Measurements from ENCODE around the gene NGEF.
"Not testable (repeated sequence)": the region's sequence is repeated elsewhere in the genome, so short reads cannot be mapped to it uniquely, and the experiment has no call there.

Gene NGEF

DNA sequence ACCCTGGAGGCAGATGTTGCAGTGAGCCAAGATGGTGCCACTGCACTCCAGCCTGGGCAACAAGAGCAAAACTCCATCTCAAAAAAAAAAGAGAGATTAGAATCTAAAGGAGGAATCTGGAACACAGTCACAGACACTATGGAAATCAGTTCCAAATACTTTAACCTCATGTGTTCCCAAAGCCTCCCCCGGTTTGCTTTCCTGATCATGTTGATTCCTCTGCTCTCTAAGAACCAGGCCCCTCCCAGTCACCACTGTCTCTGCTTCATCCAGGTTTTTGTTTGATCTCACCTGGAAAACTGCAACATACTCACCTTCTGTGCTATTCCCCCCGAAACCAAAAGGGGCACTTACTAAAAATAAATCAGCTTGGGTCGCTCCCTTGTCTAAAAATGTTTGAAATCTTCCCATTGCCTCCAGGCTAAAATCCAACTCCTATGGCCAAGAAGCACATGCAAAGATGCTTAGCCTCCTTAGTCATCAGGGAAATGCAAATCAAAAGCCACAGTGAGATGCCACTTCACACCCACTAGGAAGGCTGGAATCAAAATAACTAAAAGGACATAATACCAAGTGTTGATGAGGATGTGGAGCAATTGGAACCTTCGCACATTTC lies 13.2 kb upstream of the NGEF start:
- no peak for TF ChIP-seq JUND (IDR thresholded peaks at IDR 0.05; ENCODE audit: low read depth)
- no peak for DNase-seq (ENCODE audit: low read depth in 1 of 2, low spot score in 1 of 2)
- in situ Hi-C loops (cut with HindIII; ENCODE audit: low pct_unique_long_range_greater_than_20kb, low sequenced_read_pairs): no loop called here

DNA sequence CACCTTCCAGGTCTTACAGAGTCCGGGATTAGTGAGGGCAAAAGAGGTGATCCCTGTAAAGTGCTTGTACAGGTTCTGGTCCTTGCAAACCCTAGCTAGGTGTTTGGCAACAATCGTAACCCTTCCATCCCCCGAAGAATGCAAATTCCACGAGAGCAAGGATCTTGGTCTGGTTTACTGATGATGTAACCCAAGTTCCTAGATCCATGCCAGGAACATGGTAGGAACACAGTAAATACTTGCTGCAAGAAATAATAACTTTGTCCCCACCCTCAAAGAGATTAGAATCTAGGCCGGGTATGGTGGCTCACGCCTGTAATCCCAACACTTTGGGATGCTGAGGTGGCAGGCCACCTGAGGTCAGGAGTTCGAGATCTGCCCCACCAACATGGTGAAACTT lies 12.7 kb upstream of the NGEF start:
- in situ Hi-C loops (cut with HindIII; ENCODE audit: low pct_unique_long_range_greater_than_20kb, low sequenced_read_pairs): no loop called here
- no peak for DNase-seq (ENCODE audit: low read depth in 1 of 2, low spot score in 1 of 2)
- no peak for TF ChIP-seq JUND (IDR thresholded peaks at IDR 0.05; ENCODE audit: low read depth)

DNA sequence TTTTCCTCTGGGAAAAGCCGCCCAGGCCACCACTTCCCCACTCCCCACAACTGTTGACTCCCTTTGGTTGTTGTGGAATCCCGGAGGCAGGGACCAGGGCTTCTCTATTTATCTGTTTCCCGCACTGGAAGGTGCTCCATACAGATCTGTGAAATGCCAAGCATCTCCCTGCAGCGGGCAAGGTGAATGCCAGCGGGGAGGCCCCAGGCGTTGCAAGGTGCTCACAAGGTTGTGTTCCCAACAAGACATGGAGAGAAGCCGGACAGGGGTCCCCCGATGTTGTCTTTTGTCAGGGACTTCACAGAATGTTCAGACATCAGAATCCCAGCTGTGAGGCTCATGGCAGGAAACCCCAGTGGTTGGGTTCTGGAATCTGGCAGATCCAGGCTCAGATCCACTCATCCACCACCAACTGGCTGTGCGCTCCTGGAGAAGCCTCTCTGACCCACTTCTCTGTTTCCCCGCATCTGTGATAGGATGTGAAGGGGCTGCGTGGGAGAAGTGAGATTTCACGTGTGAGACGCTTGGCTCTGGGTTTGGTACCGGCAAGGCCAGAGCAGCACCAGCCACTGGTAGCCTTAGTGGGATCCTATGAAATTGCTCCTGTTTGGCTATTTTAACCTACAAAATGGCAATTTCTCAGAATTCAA lies 10.8 kb upstream of the NGEF start:
- in situ Hi-C loops (cut with HindIII; ENCODE audit: low pct_unique_long_range_greater_than_20kb, low sequenced_read_pairs): no loop called here
- DNase-seq (ENCODE audit: low read depth in 1 of 2, low spot score in 1 of 2): no peak
- no peak for TF ChIP-seq JUND (IDR thresholded peaks at IDR 0.05; ENCODE audit: low read depth)

DNA sequence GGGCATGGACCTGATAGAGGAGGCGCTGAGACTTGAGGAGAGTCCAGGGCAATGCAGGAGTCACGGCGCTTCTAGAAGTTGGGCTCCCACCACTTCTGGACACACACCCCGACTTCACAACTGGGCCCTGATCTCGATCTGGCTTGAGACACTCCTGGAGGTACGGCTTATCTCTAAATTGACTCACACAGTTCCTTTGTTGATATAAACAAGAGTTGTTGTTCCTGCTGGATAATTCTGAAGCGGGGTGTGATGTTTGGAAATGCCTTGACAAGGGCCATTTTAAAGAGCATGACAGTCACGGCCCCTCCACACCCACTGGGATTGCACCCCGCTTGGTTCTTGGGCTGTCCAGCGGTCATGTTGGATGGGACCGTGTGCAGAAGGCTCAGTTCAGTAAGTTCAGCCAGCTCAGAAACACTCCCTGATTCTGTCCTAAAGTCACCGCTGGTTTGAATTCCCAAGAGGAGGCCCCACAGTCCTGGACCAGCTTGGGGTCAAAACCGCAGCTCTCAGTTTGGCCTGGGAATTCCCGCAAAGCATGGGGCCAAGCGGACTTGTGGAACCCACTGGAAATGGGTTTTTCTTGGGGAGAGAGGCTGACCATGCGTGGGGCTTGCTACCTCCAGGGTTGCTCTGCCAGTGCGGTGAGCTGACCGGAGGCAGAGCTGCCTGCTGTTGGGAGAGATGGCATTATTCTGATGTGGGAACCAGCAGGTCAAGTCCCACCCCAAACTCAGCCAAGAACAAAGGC lies 10.1 kb upstream of the NGEF start:
- TF ChIP-seq JUND (IDR thresholded peaks at IDR 0.05; ENCODE audit: low read depth): no peak
- in situ Hi-C loops (cut with HindIII; ENCODE audit: low pct_unique_long_range_greater_than_20kb, low sequenced_read_pairs): no loop called here
- no peak for DNase-seq (ENCODE audit: low read depth in 1 of 2, low spot score in 1 of 2)

DNA sequence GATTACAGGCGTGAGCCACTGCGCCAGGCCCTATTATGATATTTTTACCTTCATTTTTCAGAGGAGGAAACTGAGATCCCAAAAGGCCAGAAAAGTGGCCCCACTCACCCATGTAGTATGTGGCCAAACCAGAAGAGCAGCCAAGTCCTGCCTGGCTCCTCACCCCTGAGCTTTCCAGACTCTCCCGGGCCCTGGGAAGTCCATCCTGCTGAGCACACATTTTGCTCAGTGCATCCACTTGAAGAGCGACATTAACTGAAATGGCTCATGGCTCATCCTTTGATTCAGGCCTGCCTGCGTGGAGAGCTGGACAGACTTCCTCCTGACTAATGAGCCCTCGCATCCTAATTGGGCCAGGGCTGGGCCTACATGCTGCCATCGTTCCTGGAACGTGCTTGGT lies 9.5 kb upstream of the NGEF start:
- in situ Hi-C loops (cut with HindIII; ENCODE audit: low pct_unique_long_range_greater_than_20kb, low sequenced_read_pairs): no loop called here
- peak in 1 of 2 experiments; percentile 30 for DNase-seq (ENCODE audit: low read depth in 1 of 2, low spot score in 1 of 2)
- TF ChIP-seq JUND (IDR thresholded peaks at IDR 0.05; ENCODE audit: low read depth): no peak

- no peak for DNase-seq (ENCODE audit: low read depth in 1 of 2, low spot score in 1 of 2)
- in situ Hi-C loops (cut with HindIII; ENCODE audit: low pct_unique_long_range_greater_than_20kb, low sequenced_read_pairs): no loop called here
- TF ChIP-seq JUND (IDR thresholded peaks at IDR 0.05; ENCODE audit: low read depth): no peak
These were observed 8.7 kb upstream of the NGEF start for GRCh38 chr2:233021771-233022170.

GRCh38 chr2:233020454-233020853 lies 7.4 kb upstream of the NGEF start:
- no peak for TF ChIP-seq JUND (IDR thresholded peaks at IDR 0.05; ENCODE audit: low read depth)
- DNase-seq (ENCODE audit: low read depth in 1 of 2, low spot score in 1 of 2): no peak
- in situ Hi-C loops (cut with HindIII; ENCODE audit: low pct_unique_long_range_greater_than_20kb, low sequenced_read_pairs): no loop called here

DNA sequence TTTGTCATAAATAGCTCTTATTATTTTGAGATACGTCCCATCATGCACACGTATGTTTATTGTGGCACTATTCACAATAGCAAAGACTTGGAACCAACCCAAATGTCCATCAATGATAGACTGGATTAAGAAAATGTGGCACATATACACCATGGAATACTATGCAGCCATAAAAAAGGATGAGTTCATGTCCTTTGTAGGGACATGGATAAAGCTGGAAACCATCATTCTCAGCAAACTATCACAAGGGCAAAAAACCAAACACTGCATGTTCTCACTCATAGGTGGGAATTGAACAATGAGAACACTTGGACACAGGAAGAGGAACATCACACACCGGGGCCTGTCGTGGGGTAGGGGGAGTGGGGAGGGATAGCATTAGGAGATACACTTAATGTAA lies 6.6 kb upstream of the NGEF start:
- in situ Hi-C loops (cut with HindIII; ENCODE audit: low pct_unique_long_range_greater_than_20kb, low sequenced_read_pairs); DNase-seq (ENCODE audit: low read depth in 1 of 2, low spot score in 1 of 2): not testable (repeated sequence)

GRCh38 chr2:233017947-233018346 lies 4.9 kb upstream of the NGEF start:
- no peak for DNase-seq (ENCODE audit: low read depth in 1 of 2, low spot score in 1 of 2)
- no peak for TF ChIP-seq JUND (IDR thresholded peaks at IDR 0.05; ENCODE audit: low read depth)
- in situ Hi-C loops (cut with HindIII; ENCODE audit: low pct_unique_long_range_greater_than_20kb, low sequenced_read_pairs): no loop called here

DNA sequence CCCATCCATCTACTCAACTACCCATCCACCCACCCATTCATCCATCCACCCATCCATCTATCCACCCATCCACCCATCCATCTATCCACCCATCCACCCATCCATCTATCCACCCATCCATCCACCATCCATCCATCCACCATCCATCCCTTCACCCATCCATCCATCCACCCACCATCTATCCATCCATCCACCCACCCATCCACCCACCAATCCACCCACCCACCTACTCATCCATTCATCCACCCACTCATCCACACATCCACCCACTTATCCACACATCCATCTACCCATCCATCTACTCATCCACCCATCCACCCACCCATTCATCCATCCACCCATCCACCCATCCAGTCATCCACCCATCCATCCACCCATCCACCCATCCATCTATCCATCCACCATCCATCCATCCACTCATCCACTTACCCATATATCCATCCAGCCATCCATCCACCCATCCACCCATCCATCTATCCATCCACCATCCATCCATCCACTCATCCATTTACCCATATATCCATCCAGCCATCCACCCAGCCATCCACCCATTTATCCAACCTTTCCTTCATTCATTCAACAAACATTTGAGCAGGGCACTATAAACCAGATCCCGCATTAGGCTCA lies 2.1 kb upstream of the NGEF start:
- no peak for TF ChIP-seq JUND (IDR thresholded peaks at IDR 0.05; ENCODE audit: low read depth)
- DNase-seq (ENCODE audit: low read depth in 1 of 2, low spot score in 1 of 2): no peak
- in situ Hi-C loops (cut with HindIII; ENCODE audit: low pct_unique_long_range_greater_than_20kb, low sequenced_read_pairs): no loop called here

- in situ Hi-C loops (cut with HindIII; ENCODE audit: low pct_unique_long_range_greater_than_20kb, low sequenced_read_pairs): no loop called here
- no peak for DNase-seq (ENCODE audit: low read depth in 1 of 2, low spot score in 1 of 2)
- no peak for TF ChIP-seq JUND (IDR thresholded peaks at IDR 0.05; ENCODE audit: low read depth)
These were observed 594 bp upstream of the NGEF start for GRCh38 chr2:233013650-233014049.

DNA sequence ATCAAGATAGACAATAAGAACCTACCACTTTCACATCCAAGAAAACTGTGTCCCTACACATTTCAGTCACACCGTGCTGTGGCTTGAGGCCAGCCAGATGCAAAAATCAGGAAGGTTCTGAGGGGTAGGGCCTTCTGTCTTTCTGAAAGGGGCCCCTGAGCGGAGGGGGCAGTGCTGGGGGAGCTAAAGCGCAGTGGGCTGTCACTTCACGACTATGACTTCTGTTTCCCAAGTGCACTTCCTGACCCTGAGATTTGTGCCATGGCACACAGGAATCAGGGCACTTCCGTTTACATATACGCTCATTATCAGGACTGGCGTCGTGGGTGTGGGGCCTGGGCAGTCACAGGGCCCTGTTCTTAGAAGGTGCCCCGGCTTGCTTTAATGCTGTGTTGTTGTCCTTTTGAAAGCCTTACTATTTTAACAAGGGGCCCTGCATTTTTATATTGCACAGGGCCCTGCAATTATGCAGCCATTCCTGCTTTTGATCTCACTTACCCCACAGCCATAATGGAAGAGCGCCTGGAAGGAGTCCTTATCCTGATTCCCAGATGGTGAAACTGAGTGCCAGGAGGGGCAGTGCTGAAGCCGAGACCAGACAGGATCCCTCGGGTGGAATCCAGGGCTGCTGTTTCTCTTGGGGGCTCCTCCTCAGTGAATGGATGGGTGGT lies 620 bp downstream of the NGEF start:
- no peak for DNase-seq (ENCODE audit: low read depth in 1 of 2, low spot score in 1 of 2)
- in situ Hi-C loops (cut with HindIII; ENCODE audit: low pct_unique_long_range_greater_than_20kb, low sequenced_read_pairs): no loop called here
- TF ChIP-seq JUND (IDR thresholded peaks at IDR 0.05; ENCODE audit: low read depth): no peak
